K562 (cell line): ENCODE data around the gene PRTFDC1.

Experiments used
- NFE2L1 ChIP-seq: fragments of 450-650 bp; IDR thresholded peaks from 2 replicates; pipeline ENCODE4 v1.6.1; 2016; ENCODE audit warnings: missing genetic modification characterization, low read depth, mild to moderate bottlenecking, missing compliant biosample characterization, moderate library complexity, borderline replicate concordance
- POLR2AphosphoS5 ChIP-seq: IDR thresholded peaks from 2 replicates; pipeline ENCODE4 v1.6.1; 2011; ENCODE audit warnings: mild to moderate bottlenecking, low read depth, low read length, moderate library complexity; ENCODE audit not compliant: control insufficient read depth, insufficient read depth
- TAF1 ChIP-seq: IDR thresholded peaks from 2 replicates; pipeline ENCODE4 v1.6.1; 2011; ENCODE audit warnings: mild to moderate bottlenecking, low read length, moderate library complexity; ENCODE audit not compliant: insufficient read depth, control insufficient read depth, severe bottlenecking; ENCODE audit errors: extremely low read depth
- TCF7L2 ChIP-seq: fragments of 150-350 bp; IDR thresholded peaks from 2 replicates; pipeline ENCODE4 v1.6.1; 2016; ENCODE audit warnings: low read depth, mild to moderate bottlenecking, low read length, moderate library complexity
- ZNF274 ChIP-seq: IDR thresholded peaks from 2 replicates; pipeline ENCODE4 v1.6.1; 2011; ENCODE audit warnings: low read depth, mild to moderate bottlenecking, low read length, moderate library complexity, borderline replicate concordance
- ZNF583 ChIP-seq: fragments of 250-450 bp; sonication (Bioruptor Pico); IDR thresholded peaks from 2 replicates; pipeline ENCODE4 v1.4.0; 2020
- TF ChIP-seq, protein P1 (sequence below): sonication (generic); formaldehyde crosslinking; IDR thresholded peaks from 2 replicates; pipeline ENCODE4 v1.8.0; 2022; ENCODE audit warnings: missing genetic modification reagents, mild to moderate bottlenecking, borderline replicate concordance
- TF ChIP-seq, protein P2 (sequence below): fragments of 450-650 bp; formaldehyde crosslinking; IDR thresholded peaks from 2 replicates; pipeline ENCODE4 v1.4.0; 2022; ENCODE audit warnings: missing genetic modification characterization
- TF ChIP-seq, protein P3 (sequence below), 2 experiments: fragments of 200-800 bp in 1 of 2; sonication (Bioruptor generic) in 1 of 2; sonication (generic) in 1 of 2; formaldehyde crosslinking in 1 of 2; IDR thresholded peaks in 1 of 2; conservative IDR thresholded peaks in 1 of 2; 2 replicates each; pipeline versions ENCODE4 v1.5.0 to v1.6.1; 2016 to 2020; ENCODE audit warnings: missing compliant biosample characterization in 1 of 2, missing genetic modification characterization in 1 of 2, missing genetic modification reagents in 1 of 2

DNA sequence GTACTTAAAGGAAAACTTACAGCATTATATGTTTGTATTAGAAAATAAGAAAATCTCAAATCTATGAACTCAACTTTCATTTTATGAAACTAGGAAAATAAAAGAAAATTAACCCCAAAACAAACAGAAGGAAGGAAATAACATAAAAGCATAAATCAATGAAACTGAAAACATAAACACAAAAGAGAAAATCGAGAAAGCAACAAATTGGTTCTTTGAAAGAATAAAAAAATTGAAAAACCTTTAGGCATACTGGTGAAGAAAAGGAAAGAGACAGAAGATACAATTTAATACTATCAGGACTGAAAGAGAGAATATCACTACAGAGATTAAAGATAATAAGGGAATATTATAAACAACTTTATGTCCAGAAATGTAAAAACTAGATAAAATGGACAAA lies 21.2 kb downstream of the PRTFDC1 start:
- TF ChIP-seq TAF1 (no peak), ZNF583 (CRISPR knock-in tag) (no peak), POLR2AphosphoS5 (no peak), TCF7L2 (no peak), ZNF274 (no peak), NFE2L1 (tag) (no peak)
- TF ChIP-seq, protein P1, sequence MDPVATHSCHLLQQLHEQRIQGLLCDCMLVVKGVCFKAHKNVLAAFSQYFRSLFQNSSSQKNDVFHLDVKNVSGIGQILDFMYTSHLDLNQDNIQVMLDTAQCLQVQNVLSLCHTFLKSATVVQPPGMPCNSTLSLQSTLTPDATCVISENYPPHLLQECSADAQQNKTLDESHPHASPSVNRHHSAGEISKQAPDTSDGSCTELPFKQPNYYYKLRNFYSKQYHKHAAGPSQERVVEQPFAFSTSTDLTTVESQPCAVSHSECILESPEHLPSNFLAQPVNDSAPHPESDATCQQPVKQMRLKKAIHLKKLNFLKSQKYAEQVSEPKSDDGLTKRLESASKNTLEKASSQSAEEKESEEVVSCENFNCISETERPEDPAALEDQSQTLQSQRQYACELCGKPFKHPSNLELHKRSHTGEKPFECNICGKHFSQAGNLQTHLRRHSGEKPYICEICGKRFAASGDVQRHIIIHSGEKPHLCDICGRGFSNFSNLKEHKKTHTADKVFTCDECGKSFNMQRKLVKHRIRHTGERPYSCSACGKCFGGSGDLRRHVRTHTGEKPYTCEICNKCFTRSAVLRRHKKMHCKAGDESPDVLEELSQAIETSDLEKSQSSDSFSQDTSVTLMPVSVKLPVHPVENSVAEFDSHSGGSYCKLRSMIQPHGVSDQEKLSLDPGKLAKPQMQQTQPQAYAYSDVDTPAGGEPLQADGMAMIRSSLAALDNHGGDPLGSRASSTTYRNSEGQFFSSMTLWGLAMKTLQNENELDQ, result no peak
- TF ChIP-seq, protein P2, sequence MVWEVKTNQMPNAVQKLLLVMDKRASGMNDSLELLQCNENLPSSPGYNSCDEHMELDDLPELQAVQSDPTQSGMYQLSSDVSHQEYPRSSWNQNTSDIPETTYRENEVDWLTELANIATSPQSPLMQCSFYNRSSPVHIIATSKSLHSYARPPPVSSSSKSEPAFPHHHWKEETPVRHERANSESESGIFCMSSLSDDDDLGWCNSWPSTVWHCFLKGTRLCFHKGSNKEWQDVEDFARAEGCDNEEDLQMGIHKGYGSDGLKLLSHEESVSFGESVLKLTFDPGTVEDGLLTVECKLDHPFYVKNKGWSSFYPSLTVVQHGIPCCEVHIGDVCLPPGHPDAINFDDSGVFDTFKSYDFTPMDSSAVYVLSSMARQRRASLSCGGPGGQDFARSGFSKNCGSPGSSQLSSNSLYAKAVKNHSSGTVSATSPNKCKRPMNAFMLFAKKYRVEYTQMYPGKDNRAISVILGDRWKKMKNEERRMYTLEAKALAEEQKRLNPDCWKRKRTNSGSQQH, result no peak
- TF ChIP-seq, protein P3, sequence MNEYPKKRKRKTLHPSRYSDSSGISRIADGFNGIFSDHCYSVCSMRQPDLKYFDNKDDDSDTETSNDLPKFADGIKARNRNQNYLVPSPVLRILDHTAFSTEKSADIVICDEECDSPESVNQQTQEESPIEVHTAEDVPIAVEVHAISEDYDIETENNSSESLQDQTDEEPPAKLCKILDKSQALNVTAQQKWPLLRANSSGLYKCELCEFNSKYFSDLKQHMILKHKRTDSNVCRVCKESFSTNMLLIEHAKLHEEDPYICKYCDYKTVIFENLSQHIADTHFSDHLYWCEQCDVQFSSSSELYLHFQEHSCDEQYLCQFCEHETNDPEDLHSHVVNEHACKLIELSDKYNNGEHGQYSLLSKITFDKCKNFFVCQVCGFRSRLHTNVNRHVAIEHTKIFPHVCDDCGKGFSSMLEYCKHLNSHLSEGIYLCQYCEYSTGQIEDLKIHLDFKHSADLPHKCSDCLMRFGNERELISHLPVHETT (CRISPR knock-in tag; conservative IDR thresholded peaks at IDR 0.05 in 1 of 2, IDR thresholded peaks at IDR 0.05 in 1 of 2), result no peak
